Measurements from ENCODE around the gene HSPA9.

- TF ChIP-seq CTCF (conservative IDR thresholded peaks at IDR 0.05; ENCODE audit: low read length) = no peak
- TF ChIP-seq EZH2phosphoT487 (IDR thresholded peaks at IDR 0.05; ENCODE audit: borderline replicate concordance, low read depth, low read length) = no peak
Measured at GRCh38 chr5:138554143-138554542, 21.1 kb downstream of the HSPA9 start.

All from OCI-LY7 (cell line).